Islet precursor cell (in vitro differentiated cells): ENCODE results near the gene APP.
"Not testable (repeated sequence)": the region's sequence is repeated elsewhere in the genome, so short reads cannot be mapped to it uniquely, and the experiment has no call there.

Experiments used
- DNase-seq: peaks from one replicate; pipeline ENCODE4 v3.0.0-alpha.2; 2018

The APP gene

DNA sequence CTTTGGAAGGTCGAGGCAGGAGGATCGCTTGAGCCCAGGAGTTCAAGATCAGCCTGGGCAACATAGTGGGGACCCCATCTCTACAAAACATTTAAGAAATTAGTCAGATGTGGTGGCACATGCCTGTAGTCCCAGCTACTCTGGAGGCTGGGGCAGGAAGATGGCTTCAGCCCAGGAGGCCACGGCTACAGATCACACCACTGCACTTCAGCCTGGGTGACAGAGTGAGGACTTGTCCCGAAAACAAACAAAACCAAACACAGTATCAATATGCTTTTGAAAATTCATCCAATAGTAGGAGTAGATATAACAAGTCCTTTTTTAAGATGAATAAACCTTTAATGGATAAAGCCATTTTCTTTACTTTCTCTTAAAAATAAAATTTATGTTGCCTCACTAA is 8.5 kb downstream of the APP start:
- no peak for DNase-seq

DNA sequence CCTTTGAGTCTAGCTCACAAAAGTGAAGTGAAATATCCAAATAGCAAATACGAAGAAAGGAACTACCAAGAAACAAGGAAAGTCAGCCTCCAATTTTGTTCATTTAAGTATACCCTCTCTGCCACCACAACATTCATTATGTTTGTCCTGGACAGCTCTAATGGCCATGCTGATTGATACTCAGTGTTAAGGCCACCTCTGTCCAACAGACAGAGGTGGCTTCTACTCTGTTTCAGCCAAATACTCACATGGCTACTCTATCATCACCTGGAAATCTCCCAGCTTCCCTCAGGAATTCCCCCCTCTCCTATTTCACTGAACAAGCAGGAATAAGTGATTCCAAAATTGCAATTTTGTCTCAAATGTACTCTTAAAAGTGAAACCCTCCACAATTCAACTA is 10.7 kb downstream of the APP start:
- no peak for DNase-seq

DNA sequence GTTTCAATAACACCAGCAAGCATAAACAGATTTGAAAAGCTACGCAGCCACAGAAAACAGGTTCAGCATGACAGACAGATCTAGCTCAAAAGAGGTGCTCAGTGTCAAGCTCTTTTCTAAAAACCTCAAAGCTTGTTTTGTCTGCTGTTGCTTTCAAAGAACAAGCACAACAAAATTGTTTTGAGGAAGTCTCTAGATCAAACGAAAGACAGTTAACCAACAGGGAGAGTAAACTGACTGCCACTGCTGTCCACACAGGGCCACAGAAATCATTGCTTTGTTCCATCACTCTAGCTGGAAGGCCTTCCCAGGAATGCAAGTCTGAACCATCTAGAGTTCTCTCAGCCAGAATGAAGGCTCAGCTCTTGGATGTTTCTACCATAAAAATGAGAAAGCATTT is 12.8 kb downstream of the APP start:
- peak; percentile 68 for DNase-seq

DNA sequence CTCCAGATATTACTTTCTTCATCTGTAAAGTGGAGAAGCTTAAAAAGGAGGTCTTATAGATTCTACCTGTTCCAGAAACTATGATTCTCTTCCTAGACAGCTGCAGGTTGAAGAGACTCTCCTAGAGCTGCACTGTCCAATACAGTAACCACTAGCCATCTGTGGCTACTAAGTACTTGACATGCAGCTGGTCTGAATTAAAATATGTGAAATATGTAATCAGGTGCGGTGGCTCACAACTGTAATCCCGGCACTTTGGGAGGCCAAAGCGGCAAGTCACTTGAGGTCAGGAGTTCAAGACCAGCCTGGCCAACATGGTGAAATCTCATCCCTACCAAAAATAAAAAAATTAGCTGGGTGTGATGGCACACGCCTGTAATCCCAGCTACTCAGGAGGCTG is 15.8 kb downstream of the APP start:
- no peak for DNase-seq

DNA sequence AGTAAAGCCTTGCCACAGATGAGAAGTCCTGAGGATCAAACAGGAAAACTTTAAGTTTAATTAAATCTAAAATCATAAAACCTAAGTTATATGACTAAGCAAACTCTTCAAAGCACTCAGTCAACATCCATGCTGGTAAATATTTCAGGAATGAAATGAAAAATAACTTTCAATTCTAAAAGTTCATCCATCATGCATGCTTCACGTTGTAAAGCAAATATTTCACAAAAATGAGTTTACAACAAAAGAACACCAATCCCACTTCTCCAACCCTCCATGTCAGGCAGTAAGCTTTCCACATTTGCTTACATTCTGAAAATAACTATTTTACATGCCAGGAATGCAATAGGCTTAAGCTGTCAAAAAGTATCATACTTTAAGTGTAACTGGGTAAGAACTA is 16.8 kb downstream of the APP start:
- no peak for DNase-seq

DNA sequence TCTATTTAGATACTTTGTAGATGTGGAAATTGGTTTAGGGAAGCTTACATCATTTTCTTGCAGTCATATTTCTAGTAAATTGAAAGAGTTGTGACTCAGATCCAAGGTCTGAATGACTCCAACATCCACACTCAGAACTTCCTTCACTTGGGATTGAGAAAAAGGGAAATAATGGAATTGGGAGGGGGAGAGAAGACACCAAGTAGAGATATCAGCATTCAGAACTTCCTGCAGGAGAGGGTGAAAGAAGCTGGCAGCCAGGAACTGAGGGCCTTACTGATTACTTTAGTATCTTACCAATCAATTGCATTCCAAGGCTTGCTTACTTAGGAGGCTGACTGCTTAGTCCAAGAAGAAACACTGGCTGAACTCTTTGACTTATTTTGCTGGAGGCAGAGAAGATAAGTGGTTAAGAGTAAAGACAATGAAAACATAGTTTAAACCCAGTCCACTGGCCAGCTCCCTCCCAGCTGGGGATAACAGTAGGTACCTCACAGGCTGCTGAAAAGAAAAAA is 21.7 kb downstream of the APP start:
- peak; percentile 75 for DNase-seq

DNA sequence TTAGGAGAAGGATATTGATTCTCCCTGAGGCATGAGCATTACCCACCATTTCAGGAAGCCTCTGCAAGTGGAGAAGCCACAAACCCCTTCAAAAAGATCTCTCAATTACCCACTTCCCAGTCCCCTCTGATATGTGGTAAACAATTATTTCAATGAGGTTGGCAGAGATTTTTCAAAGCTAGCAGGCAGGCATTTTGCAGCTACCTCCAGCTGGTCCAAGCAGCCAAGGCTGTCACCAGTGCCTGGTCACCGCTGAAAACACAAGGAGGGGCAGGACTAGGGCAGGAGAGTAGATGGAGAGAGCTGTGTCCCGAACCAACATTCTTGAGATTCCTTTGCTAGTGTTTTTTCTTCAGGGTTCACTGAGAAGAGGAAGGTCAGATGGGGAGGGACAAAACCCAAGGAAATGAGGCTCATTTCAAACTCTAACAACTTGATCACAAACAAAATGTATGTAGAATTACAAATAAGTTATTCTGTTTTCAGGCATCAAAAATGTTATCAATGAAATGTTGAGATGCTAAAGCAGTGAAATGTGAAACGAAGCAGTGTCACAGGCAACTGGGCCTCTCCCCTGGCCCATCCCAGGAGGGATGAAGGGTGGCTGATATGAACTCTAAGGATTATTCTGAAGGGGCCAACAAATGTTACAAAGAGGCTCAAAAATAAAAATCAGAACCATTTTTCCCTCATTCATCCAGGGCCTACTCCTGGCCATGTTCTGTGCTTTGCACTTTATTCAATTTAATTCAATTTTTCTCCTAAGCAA is 22.3 kb downstream of the APP start:
- peak; percentile 90 for DNase-seq

DNA sequence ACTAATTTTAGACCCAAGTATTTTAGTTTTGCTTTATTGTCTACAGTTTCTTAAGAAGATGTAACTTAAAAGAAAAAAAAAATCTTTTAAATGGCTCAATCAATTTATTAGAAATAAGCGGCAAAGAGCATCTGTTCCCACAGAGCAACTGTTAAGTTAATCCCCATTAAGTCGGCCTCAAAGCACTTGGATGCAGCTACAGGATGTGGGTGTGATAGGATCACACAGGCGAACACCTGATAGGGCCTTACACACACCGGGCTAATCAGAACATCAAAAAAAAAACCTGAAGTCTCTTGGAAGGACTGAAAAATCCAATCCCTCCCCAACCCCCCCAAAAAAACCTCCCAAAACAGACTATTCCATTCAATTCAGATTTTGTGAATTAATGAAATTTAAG is 23.0 kb downstream of the APP start:
- no peak for DNase-seq

DNA sequence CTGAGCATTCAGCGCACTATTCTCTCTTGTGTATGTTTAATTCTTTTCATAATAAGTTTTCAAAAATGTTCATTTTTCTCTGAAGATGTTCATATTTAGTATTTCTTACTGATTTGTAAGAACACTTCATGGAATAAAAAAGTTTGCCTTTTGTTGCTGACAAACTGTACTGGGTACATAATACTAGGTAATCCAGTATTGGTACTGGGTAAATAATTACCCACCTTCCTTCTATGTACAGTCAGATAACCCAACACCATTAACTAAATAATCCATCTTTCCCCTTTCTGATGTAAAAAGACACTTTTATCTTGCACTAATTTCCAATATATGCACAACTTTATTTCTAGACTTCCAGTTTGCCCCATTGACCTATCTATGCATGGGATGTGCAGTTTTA is 23.9 kb downstream of the APP start:
- DNase-seq, result no peak

DNA sequence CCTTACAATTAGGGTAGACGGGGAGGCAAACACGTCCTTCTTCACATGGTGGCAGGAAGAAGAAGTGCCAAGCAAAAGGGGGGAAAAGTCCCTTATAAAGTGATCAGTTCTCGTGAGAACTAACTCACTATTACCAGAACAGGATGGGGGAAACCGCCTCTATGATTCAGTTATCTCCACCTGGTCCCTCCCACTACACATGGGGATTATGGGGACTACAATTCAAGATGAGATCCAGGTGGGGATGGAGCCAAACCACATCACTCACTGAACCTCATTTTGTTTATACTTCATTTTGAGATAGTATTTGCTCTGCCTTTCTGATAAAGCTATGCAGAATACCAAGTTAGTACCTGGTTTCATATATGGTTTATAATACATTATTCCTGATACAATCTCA is 26.5 kb downstream of the APP start:
- DNase-seq, result no peak

DNA sequence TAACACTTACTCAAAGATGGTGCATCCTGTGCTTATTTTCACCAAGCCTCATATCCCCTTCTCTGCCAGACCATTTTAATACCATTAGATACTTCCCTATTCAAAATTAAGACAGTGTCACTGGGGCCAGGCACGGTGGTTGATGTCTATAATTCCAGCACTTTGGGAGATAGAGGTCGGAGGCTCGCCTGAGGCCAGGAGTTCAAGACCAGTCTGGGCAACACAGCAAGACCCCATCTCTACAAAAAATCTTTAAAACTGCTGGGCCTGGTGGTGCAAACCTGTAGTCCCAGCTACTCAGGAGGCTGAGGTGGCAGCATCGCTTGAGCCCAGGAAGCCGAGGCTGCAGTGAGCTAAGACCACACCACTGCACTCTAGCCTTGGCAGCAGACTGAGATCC is 28.2 kb downstream of the APP start:
- no peak for DNase-seq

DNA sequence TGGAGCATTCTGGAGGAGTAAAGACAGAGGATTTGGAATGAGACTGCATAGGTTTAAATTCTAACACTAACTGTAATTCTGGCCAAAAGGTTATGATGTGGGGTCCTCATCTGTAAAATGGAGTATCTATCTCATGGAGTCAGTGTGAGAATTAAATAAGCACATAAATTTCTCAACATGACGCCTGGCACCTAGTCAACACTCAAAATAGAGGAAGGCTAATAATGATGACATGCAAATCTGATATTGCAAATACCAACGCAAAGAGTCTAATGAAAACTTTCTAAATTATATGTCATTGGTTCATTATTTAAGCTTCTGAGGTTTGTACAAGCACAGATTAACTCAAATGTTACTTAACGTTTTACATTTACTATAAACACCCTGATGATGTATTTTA is 29.6 kb downstream of the APP start:
- no peak for DNase-seq

DNA sequence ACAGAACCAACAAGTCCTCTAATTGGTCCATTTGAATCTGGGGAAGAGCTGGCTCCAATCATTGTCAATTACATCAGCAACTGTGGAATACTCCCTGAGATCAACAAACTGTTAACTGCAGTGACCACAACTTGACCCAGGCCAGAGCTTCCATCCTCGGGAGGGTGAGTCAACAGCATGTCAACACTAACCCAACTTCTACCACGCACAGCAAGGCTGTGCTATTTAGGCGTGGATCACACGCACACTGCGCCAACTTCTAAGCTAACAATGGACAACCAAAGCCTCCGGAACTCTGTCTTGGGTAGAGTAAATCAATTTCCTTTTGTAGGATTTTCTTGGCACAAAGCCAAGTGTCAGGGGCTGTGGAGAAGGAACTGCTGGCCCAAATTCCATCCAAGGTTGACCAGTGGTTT is 30.4 kb downstream of the APP start:
- peak; percentile 73 for DNase-seq

DNA sequence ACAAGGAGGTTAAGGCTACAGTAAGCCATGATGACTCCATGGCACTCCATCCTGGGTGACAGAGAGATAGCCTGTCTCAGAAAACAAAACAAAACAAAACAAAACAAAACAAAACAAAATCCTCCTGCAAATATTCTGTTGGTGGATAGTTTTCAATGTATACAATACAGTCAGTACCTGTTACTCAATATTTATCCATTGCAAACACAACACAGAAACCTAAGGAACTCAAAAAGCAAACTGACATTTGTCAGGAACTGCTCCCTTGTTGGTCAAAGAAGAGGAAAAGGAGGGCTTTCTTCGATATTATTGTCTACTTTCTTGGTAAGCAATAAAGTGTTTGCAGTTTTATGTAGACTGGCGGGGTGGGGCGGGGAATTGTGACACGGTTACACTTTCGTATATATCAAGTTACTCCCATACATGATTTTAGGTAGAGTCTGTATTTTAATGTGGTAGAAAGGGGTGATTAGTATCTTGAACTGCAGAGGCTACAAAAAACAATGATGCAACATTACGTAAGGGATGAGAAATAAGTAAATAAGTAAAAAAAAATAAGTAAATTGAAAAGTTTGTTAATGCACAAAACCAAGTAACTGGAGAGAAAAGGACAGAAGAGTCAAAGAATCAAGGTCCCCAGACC is 31.8 kb downstream of the APP start:
- no peak for DNase-seq

DNA sequence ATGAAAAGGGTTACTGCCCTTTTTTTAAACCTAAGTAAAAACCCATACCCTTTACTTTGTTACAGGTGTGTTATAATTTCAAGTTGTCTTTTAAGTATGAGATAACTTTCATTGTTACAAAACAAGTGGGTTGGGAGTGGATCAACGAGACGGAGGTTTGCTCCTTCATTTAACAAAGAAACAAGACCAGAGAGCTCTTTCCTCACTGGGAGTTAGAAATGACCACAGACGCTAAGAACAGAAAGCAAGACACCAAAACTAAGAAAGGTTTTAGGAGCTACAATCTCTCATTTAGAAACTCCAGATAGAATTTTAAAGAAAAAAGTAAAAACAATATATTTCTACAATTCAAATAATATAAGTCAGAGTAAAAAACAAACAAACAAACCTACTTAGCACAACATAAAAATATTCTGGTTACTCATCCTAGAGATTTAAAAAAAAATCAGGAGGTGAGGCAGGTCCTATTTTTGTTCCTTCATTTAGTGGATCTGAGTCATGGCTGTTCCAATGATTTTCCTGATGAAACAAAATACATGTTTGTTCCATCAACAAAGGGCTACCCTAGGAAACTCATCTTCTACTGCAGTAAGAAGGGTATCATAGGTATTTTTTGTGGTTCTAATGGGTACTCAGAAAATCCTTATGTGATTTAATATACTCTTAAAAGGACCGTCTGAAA is 33.0 kb downstream of the APP start:
- DNase-seq, result no peak

DNA sequence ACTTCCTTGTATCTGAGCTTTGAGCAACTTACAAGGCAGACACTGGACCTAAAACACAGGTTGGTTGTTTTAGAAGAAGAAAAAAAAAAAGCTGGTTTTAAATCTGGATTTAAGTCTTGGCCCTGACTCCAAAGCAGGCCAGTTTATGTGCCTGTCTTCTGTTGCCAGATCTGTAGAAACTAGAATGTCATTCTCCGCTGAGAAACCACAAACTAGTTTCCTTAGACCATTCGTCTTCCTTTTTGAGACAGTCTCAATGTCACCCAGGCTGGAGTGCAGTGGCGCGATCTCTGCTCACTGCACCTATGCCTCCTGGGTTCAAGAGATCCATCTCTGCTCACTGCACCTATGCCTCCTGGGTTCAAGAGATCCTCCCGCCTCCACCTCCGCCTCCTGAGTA is 33.9 kb downstream of the APP start:
- DNase-seq, result no peak

DNA sequence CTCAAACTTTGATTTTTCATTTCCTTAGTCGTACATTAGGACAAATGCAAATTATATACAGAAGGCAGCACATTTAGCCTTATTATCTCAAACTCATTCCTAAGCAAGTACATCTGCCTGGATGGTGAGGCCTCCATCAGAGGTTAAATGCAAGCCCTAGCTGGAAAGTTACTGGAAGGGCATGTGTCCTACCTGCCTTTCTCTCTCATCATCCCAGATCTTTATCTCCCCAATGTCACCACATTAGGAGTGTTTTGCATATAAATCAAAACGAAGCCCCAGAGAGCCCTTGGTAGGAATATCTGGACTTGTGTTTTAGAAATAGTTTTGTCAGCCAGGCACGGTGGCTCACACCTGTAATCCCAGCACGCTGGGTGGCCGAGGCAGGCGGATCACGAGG is 35.0 kb downstream of the APP start:
- no peak for DNase-seq

DNA sequence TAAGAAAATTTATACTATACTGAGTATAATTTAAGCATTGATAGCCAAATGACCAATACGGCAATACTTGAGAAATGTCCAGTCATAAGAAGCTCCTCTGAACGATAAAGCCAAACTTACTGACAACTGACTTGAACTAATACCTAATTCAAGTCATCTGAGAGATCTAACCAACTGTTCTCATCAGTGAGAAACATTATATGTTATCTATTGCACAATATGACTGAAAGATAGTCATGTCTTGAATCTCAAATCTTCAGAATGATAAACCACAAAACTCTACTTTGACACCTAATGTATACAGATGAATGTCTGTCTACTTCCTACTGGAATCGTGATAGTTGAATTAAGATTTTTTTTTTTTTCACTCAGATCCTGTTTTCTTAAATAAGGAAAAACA is 39.0 kb downstream of the APP start:
- no peak for DNase-seq

DNA sequence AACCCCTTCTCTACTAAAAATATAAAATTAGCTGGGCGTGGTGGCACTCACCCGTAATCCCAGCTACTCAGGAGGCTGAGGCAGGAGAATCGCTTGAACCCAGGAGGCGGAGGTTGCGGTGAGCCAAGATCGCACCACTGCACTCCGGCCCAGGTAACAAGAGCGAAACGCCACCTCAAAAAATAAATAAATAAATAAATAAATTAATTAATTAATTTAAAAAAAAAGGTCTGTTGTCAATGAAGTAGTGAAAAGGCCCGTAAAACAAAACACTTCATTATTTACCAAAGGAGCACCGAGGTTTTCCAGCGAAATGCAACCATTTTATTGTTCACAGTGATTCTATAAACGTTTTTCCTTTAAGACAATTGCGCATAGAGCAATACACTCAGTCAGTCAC is 39.5 kb downstream of the APP start:
- not testable (repeated sequence) for DNase-seq

DNA sequence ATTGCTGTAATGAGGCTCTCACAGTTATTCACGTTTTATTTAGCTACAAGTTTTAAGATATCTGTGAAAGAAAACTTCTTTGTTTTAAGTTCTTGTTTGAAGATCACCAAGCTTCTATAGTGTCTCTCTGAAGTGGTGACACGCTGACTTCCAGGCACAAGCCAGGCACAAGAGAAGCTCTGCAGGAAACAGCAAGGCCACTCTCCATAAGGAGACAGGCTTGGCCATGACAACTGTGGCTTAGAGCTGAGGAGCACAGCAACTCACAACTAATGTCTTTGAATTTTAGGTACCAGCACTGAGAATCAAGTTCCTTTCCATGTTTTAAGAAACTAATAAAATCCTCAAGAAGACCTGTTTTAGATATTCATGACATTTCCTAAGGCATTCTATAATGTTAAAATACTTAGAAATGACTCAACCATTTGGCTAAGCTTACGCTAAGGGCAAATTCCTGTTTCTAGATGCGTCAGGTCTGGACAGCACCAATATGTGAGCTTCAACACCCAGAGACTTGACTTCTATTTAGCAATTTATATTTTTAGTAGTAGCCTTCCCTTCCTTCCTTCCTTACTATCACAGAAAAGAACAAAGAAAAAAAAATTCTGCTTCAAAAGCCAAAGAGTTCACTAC is 40.2 kb downstream of the APP start:
- DNase-seq, result no peak

DNA sequence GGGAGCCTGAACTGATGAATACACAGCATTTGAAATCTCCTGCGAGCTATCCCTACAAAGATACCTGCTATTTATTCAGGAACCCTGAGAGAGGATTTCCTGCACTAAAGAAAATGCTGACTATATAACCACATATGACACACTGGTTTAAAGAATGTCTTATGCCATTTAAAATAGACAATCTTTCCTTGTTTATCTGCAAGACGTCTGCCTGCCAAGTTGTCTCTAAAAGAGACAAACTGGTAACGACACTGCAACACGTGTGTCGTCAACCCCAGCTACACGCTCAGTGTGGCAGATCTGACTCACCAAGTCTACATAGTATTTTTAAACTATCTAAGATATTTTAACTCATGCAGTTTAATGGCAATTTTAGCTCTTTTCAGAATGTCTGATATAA is 42.7 kb downstream of the APP start:
- no peak for DNase-seq

DNA sequence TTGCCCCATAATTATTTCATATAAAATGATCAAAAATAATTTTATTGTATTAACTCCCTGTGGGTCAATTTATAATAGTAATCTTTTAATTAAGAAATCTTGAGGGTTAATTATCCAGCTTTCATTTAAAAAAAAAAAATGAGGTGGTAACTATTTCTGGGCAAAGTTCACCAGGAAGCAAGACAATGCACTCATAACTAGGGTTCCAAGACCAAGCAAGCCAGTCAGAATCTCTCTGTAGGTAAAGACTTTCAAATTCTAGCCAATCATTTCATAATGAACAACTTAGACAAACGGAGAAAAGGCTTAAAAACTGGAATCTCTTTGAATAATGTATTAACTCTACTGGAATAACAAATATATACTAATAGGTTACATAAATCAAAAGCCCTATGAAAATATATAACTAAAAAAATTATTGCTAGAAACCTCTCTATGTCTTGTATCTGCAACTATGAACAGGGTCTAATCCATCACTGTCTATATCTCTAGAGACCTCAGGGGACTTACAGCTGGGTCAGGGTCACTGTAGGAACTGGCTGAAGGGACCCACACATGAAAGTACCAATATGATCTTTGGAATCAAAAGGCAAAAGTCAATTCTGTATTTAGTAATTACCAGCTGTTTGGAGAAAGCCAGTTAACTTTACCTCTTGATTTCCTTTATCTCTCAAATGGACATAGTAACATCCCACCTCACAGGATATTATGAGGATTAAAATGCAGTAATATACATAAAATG is 43.3 kb downstream of the APP start:
- DNase-seq, result no peak

DNA sequence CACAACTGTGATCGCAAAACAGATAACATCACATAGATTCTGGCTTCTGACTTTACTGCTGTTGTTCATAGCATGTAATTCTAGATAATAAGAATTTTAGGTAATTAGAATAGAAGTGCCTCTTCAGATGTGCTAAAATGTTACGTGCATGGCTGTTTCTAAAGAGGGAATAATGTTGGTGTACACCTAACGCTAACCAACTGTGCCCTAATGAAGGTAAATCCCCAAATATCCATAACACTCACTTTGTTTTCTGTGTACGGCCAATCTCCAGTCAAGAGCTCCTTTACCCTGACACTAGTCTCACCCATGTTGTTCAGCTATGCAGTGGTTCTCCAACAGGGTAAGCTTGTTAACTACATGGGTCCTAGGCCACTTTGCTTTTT is 44.4 kb downstream of the APP start:
- no peak for DNase-seq
